Fibroblast of the aortic adventitia (primary cell): ENCODE measurements around the gene KLHL29. TPM values are rescaled to one million over a fixed set of nuclear protein-coding genes. Genes with fewer than 3 reads are reported as not detected.

Source experiments
- DNase-seq: peaks from one replicate; pipeline ENCODE4 v3.0.0-alpha.2; 2010; ENCODE audit warnings: low read depth
- H3K4me3 ChIP-seq: 2 replicates; pipeline ENCODE4 v1.5.1; 2011; ENCODE audit warnings: low read depth, mild to moderate bottlenecking, control low read depth, low read length, moderate library complexity
- CTCF ChIP-seq: IDR thresholded peaks from 2 replicates; pipeline ENCODE4 v1.5.1; 2011; ENCODE audit warnings: mild to moderate bottlenecking, low read length, control low read depth, inconsistent platforms; ENCODE audit not compliant: insufficient read depth
- total RNA-seq: library from RNA; depleted of rRNA; stranded (reverse); fragments of >200 nt; gene quantifications from 2 replicates; pipeline ENCODE4 v1.2.3, GENCODE V29; 2012; ENCODE audit warnings: low replicate concordance

The KLHL29 gene
- total RNA-seq, 1 donor: 4.7 TPM

DNA sequence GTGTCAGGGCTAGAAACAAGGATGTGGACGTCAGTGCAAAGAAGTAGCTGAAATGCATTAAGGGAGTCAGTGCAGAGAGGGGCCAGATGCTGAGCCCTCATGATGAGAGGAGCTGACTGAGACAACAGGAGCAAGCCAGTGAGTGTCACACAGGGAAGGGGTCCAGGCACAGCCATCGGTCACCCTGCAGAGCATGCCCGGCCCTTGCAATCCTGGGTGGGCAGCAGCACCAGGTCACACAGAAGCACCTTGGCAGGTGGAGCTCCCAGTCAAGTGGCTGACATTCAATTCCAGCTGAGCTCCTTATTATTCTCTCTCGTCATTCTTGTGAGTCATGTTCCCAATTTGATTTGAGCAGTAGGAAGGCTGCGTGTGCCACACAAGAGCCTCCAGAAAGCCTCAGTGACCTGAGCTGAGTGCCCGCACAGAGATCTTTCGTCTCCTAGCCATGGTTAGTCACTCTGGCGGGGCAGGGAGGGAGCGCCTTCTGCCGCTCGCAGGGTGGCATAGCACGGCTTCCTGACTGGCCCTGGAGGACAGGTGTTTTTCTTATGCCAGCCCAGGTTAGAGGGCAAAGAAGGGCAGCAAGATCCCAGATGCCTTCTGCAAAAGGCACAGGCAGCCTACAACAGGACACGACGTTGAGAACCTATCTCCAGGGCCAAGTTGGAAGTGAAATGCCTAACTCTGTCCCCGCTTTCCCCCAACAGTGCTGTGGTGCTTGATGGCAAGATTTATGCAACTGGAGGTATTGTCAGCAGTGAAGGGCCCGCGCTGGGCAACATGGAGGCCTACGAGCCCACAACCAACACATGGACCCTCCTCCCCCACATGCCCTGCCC lies 321.0 kb downstream of the KLHL29 start:
- no peak overlapping the region for H3K4me3 ChIP-seq
- no peak for TF ChIP-seq CTCF
- no peak for DNase-seq

DNA sequence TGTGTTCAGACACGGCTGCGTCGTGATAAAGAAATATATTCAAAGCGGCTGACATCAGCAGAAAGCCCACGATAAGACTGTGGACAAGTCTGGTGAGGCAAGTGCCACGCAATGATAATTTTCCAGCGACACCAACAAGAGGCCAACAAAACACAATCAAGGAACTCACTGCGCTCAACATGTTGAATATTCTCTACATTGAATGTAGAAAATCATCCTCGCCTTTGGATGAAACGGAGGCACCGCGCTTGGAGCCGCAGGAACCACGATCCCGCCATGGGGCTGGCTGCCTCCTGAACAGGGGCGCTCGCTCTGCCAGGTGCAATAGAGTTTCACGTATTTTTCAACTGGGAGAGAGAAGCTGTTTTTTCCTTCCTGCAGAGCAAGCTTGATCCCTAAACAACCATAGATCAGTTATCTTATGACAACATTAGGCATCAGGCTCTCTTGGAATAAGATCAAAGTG lies 321.7 kb downstream of the KLHL29 start:
- no peak for DNase-seq
- no peak overlapping the region for H3K4me3 ChIP-seq
- no peak for TF ChIP-seq CTCF

DNA sequence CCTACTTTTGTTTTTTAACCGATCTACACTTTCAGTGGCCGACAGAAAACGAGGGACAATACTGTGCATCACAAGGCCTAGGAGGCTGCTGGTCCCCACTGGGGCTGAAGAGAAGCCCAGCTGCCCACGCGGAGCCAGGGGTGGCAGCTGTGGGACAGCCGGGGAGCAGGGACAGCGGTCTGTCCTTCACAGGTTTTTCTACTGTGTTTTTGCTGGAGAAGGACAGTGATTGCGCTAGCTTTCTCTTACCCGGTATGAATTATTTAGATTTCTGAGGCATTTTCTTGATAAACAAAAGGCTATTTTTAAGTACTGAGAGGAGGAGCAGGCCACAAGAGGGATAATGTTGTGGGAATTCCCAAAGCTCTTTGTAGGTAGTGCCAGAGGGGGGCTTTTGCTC lies 322.1 kb downstream of the KLHL29 start:
- DNase-seq: no peak
- H3K4me3 ChIP-seq: no peak overlapping the region
- TF ChIP-seq CTCF: no peak

GRCh38 chr2:23708771-23709170 lies 323.8 kb downstream of the KLHL29 start:
- no peak overlapping the region for H3K4me3 ChIP-seq
- no peak for TF ChIP-seq CTCF
- no peak for DNase-seq

DNA sequence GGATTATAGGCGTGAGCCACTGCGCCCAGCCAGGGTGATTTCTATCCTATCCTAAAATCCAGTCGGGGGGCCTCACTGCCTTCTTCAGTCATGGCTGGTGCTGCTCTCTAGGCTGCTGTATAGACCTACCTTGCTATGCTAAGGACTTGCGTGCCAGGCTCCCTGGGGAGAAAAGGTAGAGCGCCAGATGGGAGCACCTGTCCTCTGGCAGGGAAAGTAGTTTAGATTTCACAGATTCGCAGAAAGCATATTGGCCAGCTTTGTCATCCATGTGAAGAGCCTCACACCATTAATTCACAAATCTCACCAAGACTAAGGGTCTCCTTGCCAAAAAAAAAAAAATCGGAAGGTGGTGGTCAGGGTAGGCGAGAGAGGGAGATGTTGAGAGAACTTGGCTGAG lies 324.3 kb downstream of the KLHL29 start:
- no peak for TF ChIP-seq CTCF
- DNase-seq: no peak
- H3K4me3 ChIP-seq: no peak overlapping the region

DNA sequence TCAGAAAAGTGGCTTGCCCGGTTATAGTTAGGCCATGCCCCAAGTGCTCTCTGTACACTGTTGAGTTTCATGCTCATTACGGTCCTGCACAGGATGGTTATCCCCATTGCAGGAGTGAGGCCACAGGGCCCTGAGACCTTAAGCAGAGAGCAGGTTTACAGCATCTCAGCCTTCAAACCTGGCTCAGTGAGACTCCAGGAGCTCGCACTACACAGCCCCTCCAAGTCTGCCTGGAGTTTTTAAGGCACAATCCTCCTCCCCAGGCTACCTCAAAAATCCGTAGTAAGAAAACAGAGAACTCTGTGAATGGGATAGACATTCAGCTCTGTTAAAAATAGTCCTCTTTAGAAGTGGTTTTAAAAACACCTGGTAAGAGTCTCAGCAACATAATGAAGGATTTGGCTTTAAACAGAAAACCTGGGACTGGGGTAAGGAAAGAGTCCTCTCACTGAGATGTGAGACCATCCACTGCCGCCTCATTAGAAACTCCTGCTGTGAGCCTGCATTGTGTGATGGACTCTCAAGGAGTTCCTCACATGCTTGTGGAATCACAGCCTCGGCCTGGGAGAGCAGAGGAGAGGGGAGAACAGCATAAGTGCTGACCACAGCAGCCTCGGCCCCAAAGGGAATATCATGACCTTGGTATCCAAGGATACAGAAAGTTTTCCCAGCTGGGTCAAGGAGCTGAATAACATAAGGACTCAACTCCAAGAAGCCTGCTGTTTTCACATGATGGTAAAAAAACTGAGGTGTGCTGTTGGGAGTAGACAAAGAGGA lies 327.2 kb downstream of the KLHL29 start:
- no peak for TF ChIP-seq CTCF
- DNase-seq: peak; percentile 50
- no peak overlapping the region for H3K4me3 ChIP-seq
